CD14-positive monocyte (primary cell): Measurements from ENCODE around the gene POLD2. TPM values are rescaled to one million over a fixed set of nuclear protein-coding genes. Genes with fewer than 3 reads are reported as not detected.
A peak's percentile ranks its signal among the peaks of the same experiment; 100 is the strongest.
"Not testable (repeated sequence)": the region's sequence is repeated elsewhere in the genome, so short reads cannot be mapped to it uniquely, and the experiment has no call there.

Source experiments
- DNase-seq, 3 donors: peaks; one replicate each; pipeline ENCODE4 v3.0.0-alpha.2; 2011 to 2022
- H2AFZ ChIP-seq: 2 replicates; pipeline ENCODE4 v1.6.0; 2012; ENCODE audit warnings: mild to moderate bottlenecking, low read depth, low read length, inconsistent platforms; ENCODE audit not compliant: insufficient read depth, poor library complexity, severe bottlenecking
- H3K27ac ChIP-seq, 2 donors: 1 replicate in 1 of 2; 2 replicates in 1 of 2; pipeline ENCODE4 v1.5.1; 2012 to 2013; ENCODE audit warnings: low read length in 2 of 2, control low read depth in 1 of 2, inconsistent platforms in 1 of 2, low read depth in 1 of 2, mild to moderate bottlenecking in 1 of 2
- H3K27me3 ChIP-seq, 2 donors: one replicate each; pipeline versions ENCODE4 v1.6.0 to v1.6.1; 2011 to 2013; ENCODE audit warnings: low read length in 2 of 2; ENCODE audit not compliant: control insufficient read depth in 2 of 2, insufficient read depth in 2 of 2
- H3K36me3 ChIP-seq, 2 donors: replicated peaks in 1 of 2; 1 replicate in 1 of 2; 2 replicates in 1 of 2; pipeline versions ENCODE4 v1.5.1 to v1.6.1; 2012 to 2013; ENCODE audit warnings: low read length in 2 of 2, control low read depth in 1 of 2, inconsistent platforms in 1 of 2, mild to moderate bottlenecking in 1 of 2; ENCODE audit not compliant: insufficient read depth in 2 of 2, control insufficient read depth in 1 of 2
- H3K4me1 ChIP-seq, 2 donors: 1 replicate in 1 of 2; 2 replicates in 1 of 2; pipeline versions ENCODE4 v1.5.1 to v1.6.1; 2012 to 2013; ENCODE audit warnings: low read length in 2 of 2, control low read depth in 1 of 2, inconsistent platforms in 1 of 2, mild to moderate bottlenecking in 1 of 2, moderate library complexity in 1 of 2; ENCODE audit not compliant: insufficient read depth in 2 of 2, control insufficient read depth in 1 of 2
- H3K4me2 ChIP-seq: replicated peaks from 2 replicates; pipeline ENCODE3; 2012; ENCODE audit warnings: low read length, moderate library complexity, mild to moderate bottlenecking; ENCODE audit not compliant: poor library complexity, severe bottlenecking; ENCODE audit errors: extremely low read depth
- H3K4me3 ChIP-seq, 3 experiments: fragments of 200-600 bp in 1 of 3; sonication (generic) in 1 of 3; replicated peaks in 1 of 3; 1 replicate in 2 of 3; 2 replicates in 1 of 3; pipeline ENCODE4 v1.5.1; 2011 to 2013; ENCODE audit warnings: low read length in 3 of 3, mild to moderate bottlenecking in 3 of 3, control low read depth in 2 of 3, low read depth in 2 of 3, inconsistent platforms in 1 of 3, moderate library complexity in 1 of 3
- H3K79me2 ChIP-seq: 2 replicates; pipeline ENCODE4 v1.6.0; 2012; ENCODE audit warnings: mild to moderate bottlenecking, control low read depth, inconsistent platforms, low read length, moderate library complexity; ENCODE audit not compliant: insufficient read depth
- H3K9ac ChIP-seq: 2 replicates; pipeline ENCODE4 v1.6.0; 2017; ENCODE audit warnings: low read length, mild to moderate bottlenecking; ENCODE audit not compliant: insufficient read depth, poor library complexity, severe bottlenecking
- H3K9me3 ChIP-seq, 2 donors: replicated peaks in 1 of 2; 1 replicate in 1 of 2; 2 replicates in 1 of 2; pipeline versions ENCODE4 v1.5.1 to v1.6.1; 2012 to 2013; ENCODE audit warnings: low read length in 2 of 2, control low read depth in 1 of 2; ENCODE audit not compliant: control insufficient read depth in 1 of 2, insufficient read depth in 1 of 2
- H4K20me1 ChIP-seq: 2 replicates; pipeline ENCODE4 v1.6.0; 2012; ENCODE audit warnings: mild to moderate bottlenecking, low read length, control low read depth, moderate library complexity; ENCODE audit not compliant: insufficient read depth
- H3K27ac Mint-ChIP-seq, 7 donors: one replicate each; pipeline ENCODE4 v1.8.0; 2020; ENCODE audit warnings: mild to moderate bottlenecking in 7 of 7, mixed read lengths in 7 of 7, moderate library complexity in 6 of 7, inconsistent platforms in 2 of 7
- H3K27me3 Mint-ChIP-seq, 3 donors: one replicate each; pipeline ENCODE4 v1.8.0; 2021 to 2022; ENCODE audit warnings: low read depth in 3 of 3, mild to moderate bottlenecking in 3 of 3, mixed read lengths in 3 of 3, moderate library complexity in 3 of 3, inconsistent platforms in 1 of 3
- H3K36me3 Mint-ChIP-seq, 2 donors: one replicate each; pipeline ENCODE4 v1.8.0; 2020; ENCODE audit warnings: mixed read lengths in 2 of 2, inconsistent platforms in 1 of 2, mild to moderate bottlenecking in 1 of 2
- H3K4me1 Mint-ChIP-seq: one replicate; pipeline ENCODE4 v1.8.0; 2020; ENCODE audit warnings: mild to moderate bottlenecking, mixed read lengths
- H3K4me3 Mint-ChIP-seq, 2 donors: one replicate each; pipeline ENCODE4 v1.8.0; 2020; ENCODE audit warnings: mild to moderate bottlenecking in 2 of 2, mixed read lengths in 2 of 2, moderate library complexity in 1 of 2
- H3K9me3 Mint-ChIP-seq, 7 donors: one replicate each; pipeline ENCODE4 v1.8.0; 2020 to 2022; ENCODE audit warnings: mixed read lengths in 7 of 7, mild to moderate bottlenecking in 6 of 7, moderate library complexity in 6 of 7, inconsistent platforms in 2 of 7
- CTCF ChIP-seq: fragments of 200-600 bp; IDR thresholded peaks from one replicate; pipeline ENCODE4 v1.8.0; 2022; ENCODE audit warnings: antibody characterized with exemption, mild to moderate bottlenecking
- WGBS: methylation state at CpG from one replicate; pipeline ENCODE4 v1.1.5; 2013; ENCODE audit warnings: missing lambda C conversion rate; ENCODE audit not compliant: insufficient coverage; 5-methylcytosine and 5-hydroxymethylcytosine counted together
- intact Hi-C, 2 donors: fragments of 100-400 bp; cut with micrococcal nuclease; formaldehyde crosslinking; loops; one replicate each; pipeline versions ENCODE4 v1.15.0 to v1.15.1; 2023
- polyA plus RNA-seq, 3 donors: library from polyadenylated mRNA; depleted of rRNA in 1 of 3; unstranded in 2 of 3; stranded (reverse) in 1 of 3; fragments of 300-500 nt in 2 of 3; fragments of >200 nt in 1 of 3; fragmentation: Illumina TruSeq in 2 of 3; gene quantifications; 1 replicate in 2 of 3; 2 replicates in 1 of 3; pipeline ENCODE4 v1.2.3, GENCODE V29; 2012 to 2021

Gene POLD2
- polyA plus RNA-seq, 3 donors, result 24.1 to 27.1 (median 25.7) TPM

- no peak overlapping the region for H3K4me2 ChIP-seq
- Mint-ChIP-seq H3K36me3 (no peaks in the 10 kb centered on the region), H3K9me3 (peaks cover 0 to 4% (median 0%) of the 10 kb centered on the region in 7 donors), H3K27me3 (peaks cover 0 to 11% (median 2%) of the 10 kb centered on the region in 3 donors), H3K27ac (peak overlapping the region in 1 of 7 donors; percentile 79), H3K4me3 (no peak overlapping the region), H3K4me1 (peaks cover 3% of the 10 kb centered on the region)
- H3K4me3 ChIP-seq, result no peak overlapping the region
- intact Hi-C loops, result no loop called here
- no peak overlapping the region for H2AFZ ChIP-seq
- H3K9me3 ChIP-seq, result no peaks in the 10 kb centered on the region
- H4K20me1 ChIP-seq, result no peaks in the 10 kb centered on the region
- WGBS, result 62% methylated on average over 5 of the region's 6 CpGs
- TF ChIP-seq CTCF, result no peak
- H3K4me1 ChIP-seq, result peaks cover 3% of the 10 kb centered on the region in 2 donors
- H3K9ac ChIP-seq, result no peak overlapping the region
- H3K27ac ChIP-seq, result no peak overlapping the region
- H3K36me3 ChIP-seq, result no peaks in the 10 kb centered on the region
- H3K27me3 ChIP-seq, result no peaks in the 10 kb centered on the region
- DNase-seq, result no peak
- no peaks in the 10 kb centered on the region for H3K79me2 ChIP-seq
These were observed 5.6 kb upstream of the POLD2 start for GRCh38 chr7:44128721-44129582.

DNA sequence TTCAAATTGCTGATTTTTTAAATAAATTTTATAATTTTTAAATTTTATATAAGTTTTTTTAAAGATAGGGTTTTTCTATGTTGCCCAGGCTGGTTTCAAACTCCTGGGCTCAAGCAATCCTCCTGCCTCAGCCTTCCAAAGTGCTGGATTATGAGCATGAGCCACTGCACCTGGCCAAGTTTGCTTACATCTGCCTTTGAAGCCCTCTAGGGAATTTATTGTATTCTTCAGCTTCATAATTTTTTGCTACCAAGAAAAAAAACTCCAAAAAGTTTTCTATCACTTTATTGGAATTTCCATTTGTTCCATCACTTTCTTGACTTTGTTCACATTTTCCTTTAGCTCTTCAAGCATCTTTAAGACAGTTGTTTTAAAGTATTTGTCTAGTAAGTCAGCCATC is 3.8 kb upstream of the POLD2 start:
- H3K4me1 Mint-ChIP-seq, result peaks cover 11% of the 10 kb centered on the region
- peaks cover 0 to 10% (median 0%) of the 10 kb centered on the region in 3 donors for H3K27me3 Mint-ChIP-seq
- H3K36me3 ChIP-seq, result no peaks in the 10 kb centered on the region
- no peak overlapping the region for H3K4me2 ChIP-seq
- no peak overlapping the region for H3K27ac Mint-ChIP-seq
- H3K27me3 ChIP-seq, result no peaks in the 10 kb centered on the region
- H3K4me1 ChIP-seq, result peaks cover 14 to 16% of the 10 kb centered on the region in 2 donors
- H3K9me3 ChIP-seq, result no peaks in the 10 kb centered on the region
- no peaks in the 10 kb centered on the region for H3K36me3 Mint-ChIP-seq
- H3K27ac ChIP-seq, result no peak overlapping the region
- TF ChIP-seq CTCF, result no peak
- H3K9me3 Mint-ChIP-seq, result peaks cover 0 to 4% (median 0%) of the 10 kb centered on the region in 7 donors
- peaks cover 6% of the 10 kb centered on the region for H3K79me2 ChIP-seq
- no peak overlapping the region for H3K4me3 Mint-ChIP-seq
- intact Hi-C loops, result no loop called here
- H4K20me1 ChIP-seq, result no peaks in the 10 kb centered on the region
- no peak overlapping the region for H2AFZ ChIP-seq
- no peak for DNase-seq
- H3K4me3 ChIP-seq, result no peak overlapping the region
- H3K9ac ChIP-seq, result no peak overlapping the region

DNA sequence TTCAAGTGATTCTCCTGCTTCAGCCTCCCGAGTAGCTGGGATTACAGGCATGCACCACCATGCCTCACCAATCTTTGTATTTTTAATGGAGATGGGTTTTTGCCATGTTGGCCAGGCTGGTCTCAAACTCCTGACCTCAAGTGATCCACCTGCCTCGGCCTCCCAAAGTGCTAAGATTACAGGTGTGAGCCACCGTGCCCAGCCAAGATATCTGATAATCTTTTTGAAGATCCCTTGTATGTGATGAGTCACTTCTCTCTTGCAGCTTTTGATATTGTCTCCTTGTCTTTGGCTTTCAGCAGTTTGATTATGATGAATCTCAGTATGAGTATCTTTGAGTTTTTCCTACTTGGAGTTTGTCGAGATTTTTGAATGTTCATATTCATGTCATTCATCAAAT is 3.2 kb upstream of the POLD2 start:
- H3K9me3 ChIP-seq, H3K9me3 Mint-ChIP-seq, H3K27me3 ChIP-seq, H3K27ac Mint-ChIP-seq, H2AFZ ChIP-seq, H3K36me3 Mint-ChIP-seq, H3K27me3 Mint-ChIP-seq, H3K4me2 ChIP-seq, DNase-seq, H3K9ac ChIP-seq, intact Hi-C loops, H3K4me3 Mint-ChIP-seq, H4K20me1 ChIP-seq, H3K4me3 ChIP-seq, H3K27ac ChIP-seq, H3K36me3 ChIP-seq: not testable (repeated sequence)
- H3K4me1 Mint-ChIP-seq, result peaks cover 14% of the 10 kb centered on the region
- Histone ChIP-seq H3K4me1 (peaks cover 14 to 16% of the 10 kb centered on the region in 2 donors), H3K79me2 (peaks cover 12% of the 10 kb centered on the region)
- 90% methylated on average over 2 of the region's 4 CpGs for WGBS
